ENCODE measurements around the gene CNTNAP5.

The CNTNAP5 gene

DNA sequence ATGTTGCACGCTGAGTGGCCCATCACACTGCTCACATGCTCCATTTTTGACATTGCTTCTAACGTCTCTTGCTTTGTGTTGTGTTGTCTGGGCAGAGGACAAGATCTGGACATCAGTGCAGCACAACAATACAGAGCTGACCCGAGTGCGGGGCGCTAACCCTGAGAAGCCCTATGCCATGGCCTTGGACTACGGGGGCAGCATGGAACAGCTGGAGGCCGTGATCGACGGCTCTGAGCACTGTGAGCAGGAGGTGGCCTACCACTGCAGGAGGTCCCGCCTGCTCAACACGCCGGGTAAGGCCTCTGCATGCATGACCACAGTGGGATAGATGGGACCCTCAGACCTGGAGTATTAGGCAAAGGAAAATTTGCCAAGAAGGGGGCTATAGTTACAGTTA, 622.6 kb downstream of the CNTNAP5 start:
- DNase-seq, result no peak

DNA sequence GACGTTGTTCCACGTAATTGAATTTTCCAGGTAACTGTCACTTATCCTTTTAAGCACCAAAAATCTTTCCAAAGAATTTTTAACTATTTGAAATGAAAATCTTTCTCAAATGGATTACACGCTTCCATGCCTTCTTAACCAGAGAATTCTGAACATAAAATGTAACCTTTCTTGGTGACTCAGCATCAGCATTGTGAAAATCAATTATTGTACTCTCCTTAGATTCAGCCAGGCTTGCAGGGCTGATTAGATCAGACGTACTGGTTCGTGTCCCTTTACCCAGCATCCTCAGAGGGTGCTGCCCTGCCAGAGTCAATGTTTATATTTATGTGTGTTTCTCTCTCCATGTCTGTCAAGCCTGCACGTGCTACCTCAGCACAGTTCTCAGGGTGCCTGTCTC, 623.9 kb downstream of the CNTNAP5 start:
- DNase-seq, result no peak

DNA sequence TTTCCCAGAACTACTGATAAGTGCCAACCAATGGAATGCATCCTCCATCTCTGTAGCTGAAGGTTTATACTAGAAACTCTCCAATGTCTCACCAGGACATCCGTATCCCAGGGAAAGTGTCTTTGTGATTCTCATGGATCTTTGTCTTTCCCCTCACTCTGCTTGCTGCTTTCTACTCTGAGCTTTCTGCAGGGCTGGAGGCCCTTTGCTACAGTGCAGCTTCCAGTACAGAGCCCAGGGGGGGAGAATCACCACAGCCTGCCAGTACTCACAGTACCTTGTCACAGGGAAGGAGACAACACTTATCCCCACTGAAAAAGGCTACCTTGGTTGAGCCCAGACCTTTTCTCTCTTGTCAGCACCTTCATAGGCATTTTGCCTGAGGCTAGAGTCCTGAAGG, 627.0 kb downstream of the CNTNAP5 start:
- DNase-seq, result no peak

DNA sequence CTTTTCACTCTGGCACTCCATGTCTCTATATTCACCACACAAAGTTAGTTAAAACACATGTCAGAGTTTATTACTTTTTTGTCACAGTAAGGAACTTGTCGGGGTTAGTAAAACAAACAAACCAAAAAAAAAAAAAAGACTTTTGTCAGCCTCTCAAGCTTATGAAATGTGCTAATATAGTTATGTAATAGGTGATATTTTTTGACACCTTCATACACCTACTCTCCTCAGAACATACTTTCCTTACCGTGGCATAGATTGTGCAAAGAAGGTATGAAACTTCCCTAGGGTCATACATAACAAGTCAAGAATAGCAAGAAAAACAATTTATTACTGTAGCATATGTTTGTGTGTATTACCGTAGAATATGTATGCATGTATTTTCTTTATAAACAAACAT, 633.3 kb downstream of the CNTNAP5 start:
- no peak for DNase-seq

DNA sequence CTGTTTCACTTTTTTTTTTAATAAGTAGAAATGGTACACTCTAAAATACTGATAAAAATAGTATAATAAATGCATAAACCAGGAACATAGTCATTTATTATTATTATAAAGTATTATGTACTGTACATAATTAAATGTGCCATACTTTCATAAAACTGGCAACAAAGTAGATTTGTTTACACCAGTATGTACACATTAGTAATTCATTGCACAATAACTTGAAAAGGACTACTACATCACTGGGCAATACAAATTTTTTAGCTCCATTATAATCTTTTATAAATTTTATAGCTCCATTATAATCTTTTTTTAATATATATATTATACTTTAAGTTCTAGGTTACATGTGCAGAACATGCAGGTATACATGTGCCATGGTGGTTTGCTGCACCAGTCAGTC, 636.5 kb downstream of the CNTNAP5 start:
- DNase-seq, result no peak

DNA sequence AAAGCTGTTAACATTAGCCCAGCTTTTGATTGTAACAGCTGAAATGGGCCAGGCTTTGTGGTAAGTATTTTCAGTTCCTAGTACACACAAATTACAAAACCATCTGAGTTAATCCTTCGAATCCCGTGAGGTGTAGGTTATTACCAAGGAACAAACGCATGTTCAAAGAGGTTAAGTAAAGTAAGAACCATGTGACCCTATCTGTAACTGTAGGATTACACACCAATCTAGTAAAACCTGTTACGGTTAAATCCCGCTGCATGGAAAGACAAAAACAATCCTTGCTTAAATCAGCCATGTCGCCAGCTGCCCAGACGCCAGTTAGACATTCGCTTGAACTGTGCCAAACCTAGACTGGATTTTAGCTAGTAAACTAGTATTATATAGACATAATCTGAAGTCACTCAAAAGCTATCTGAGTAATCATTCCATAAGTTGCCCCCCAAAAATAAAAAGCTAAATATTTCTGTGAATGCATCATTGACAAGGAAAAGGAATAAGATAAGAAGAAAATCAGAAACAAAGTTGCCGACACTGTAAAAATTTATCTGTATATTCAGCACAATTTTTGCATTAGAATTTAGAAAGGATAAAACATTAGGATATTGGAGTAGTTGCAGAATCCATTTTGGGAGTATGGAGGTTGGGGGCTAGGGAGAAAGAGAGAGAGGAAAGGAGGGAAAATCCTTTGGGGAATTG, 638.0 kb downstream of the CNTNAP5 start:
- no peak for DNase-seq

DNA sequence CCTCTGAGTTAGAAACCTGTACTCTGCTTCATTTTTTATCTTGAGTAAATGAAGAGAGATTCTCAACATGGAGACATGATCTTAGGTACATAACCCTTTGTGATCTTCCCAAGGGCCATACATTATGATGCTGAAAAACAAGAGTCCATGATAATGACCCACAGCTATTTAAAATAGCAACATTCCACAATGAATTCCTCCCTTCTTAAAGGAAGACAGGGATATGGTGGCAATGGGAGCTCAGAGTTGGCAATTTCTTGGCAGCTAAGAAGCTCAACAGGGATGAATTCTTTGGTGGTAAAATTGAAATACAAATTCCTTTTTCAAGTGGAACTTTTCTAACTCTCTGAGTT, 638.5 kb downstream of the CNTNAP5 start:
- DNase-seq, result no peak

DNA sequence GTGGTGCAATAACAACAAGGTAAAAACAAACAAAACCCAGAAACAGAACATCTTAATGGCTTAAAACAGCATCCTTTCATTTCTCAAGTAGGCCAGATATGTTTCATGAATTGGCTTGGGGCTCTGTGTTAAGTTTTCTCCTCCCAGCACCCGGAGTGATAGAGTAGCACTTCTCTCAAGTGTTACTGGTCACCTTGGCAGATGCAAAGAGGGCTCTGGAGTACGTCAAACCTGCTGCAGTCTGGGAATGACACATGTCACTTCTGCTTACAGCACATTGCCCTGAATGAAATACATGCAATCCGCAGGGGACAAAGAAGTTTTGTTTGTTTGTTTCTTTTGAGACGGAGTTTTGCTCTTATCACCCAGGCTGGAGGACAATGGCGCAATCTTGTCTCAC, 639.3 kb downstream of the CNTNAP5 start:
- DNase-seq, result no peak

DNA sequence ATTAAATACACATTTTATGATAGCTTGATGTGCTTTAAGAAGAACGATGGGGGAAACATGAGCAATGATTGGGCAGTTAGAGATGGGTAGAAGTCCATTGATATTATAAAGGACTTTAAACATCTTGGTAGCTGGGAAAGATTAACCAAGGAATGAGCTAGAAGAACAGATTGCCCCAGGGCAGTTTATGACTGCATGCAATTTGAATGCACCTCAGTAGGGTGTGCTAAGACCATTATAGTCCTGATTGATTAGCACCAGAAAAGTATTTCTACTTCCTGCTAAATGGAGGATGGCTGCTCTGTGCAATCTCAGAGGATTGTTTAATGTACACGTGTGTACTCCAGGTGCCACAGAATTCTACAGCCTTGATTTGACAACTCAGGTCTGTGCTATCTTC, 641.9 kb downstream of the CNTNAP5 start:
- no peak for DNase-seq

DNA sequence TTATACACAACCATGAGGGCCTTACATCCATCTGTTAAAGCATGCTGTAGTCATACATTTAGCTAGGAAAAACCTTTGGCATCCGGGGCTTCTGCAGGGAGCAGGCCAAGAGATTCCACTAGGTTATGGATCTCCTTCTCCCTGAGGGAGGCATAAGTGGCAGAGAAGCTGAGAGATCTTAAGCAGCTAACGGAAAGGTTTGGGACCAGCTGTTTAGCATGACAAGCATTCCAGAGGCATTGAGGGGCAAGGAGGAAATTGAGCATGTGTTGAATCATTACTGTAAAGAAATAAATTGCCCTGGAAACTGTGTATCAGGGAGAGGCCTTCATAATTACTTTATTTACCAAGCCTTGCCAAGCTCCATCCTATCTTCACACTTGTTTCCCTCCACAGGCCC, 643.1 kb downstream of the CNTNAP5 start:
- DNase-seq, result no peak

DNA sequence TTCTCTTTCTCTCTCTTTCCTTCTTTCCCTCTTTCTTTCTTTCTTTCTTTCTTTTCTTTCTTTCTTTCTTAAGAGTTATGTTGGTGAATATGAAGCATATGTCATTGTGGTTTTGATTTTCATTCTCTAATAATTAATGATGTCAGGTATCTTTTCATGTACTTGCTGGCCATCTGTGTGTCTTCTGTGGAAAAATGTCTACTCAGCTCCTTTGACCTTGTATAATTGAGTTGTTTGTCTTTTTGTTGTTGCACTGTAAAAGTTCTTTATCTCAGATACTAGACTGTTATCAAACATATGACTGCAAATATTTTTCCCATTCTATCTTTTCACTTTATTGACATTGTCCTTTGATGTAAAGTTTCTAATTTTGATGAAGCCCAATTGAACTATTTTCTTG, 645.1 kb downstream of the CNTNAP5 start:
- DNase-seq, result no peak

DNA sequence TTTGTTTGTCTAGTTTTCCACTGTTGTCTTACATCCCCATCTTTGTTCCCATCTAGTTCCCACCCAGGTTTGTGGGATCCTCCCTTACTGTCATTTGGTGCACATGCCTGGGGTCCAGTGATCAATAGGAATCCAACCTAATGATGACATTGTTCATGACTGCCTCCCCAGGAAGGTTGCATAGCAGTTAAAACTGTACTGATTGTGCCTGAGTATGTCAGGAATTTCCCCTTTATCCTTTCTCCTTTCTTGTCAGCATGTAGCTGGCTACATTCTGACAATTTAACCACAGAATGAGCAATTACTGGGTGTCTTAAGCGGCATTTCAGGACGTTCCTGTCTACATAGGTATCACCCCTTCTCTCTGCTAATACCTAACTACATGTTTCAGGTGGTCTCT, 653.0 kb downstream of the CNTNAP5 start:
- DNase-seq, result no peak

DNA sequence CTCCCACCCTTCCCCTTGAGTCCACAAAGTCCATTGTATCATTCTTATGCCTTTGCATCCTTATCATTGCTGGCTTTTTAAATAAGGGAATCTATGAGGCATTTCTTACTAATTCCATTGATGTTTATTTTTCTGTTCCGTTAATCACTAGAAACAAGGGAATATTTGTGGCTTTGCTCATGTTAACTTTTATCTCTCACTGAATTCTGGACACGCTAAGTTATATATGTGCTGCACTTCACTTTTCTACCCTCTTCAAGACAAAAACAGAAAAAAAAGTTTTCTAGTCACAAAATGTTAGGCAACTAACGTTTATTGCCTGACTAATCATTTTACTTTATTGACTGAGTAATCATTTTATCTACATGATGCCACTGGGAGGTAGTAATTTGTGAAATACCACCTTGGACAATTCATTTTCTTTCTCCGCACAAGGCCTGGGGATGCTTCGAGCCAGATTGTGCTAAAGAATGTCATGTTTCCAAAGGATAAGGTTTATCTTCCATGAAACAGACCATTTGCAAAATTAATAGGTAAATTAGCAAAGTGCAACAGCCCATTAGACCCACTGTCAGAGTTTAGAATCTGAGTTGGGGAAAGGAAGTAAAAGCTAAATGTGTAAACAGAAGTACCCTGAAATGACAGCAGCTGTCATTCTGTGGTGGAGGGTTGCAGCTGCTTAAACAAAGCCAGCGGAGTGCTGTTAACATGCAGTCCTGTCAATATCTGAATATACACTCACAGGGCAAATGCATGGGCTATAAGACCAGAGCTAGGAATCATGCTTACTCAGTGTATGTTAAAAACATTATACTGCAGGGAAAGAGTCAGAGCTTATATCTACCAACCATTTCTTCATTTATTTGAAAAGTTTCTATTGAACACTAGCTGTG, 658.7 kb downstream of the CNTNAP5 start:
- DNase-seq, result no peak

DNA sequence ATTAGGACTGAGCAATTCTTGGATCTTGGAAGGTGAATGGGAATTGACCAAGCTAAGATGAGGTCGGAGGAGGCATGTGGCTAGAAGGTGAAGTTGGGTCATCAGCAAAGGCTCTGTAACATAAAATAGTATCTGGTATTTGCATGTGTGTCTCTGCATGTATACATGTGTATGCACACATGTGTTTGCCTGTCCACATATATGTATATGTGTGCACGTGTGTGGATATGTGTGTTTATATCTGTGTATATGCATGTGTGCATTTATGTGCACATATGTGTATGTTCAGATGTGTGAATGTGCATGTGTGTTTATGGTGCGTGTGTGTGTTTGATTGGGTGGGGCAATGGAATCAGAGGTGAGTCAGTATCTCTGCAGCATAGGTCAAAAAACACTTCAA, 664.3 kb downstream of the CNTNAP5 start:
- no peak for DNase-seq

DNA sequence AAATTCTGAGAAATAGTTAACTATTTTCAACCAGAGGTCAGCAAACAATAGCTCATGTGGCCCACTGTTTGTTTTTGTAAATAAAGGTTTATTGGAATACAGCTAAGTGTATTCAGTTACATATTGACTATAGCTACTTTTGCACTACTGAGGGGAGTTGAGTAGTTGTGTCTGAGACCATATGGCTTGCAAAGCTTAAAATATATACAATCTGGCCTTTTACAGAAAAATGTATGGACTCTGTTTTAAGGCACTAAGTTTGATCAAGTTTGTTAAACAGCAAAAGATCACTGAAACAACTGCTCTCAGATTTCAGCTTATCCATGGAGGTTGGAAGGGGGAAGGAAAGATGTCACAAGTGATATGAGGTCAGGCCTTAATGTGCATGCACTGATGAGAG, 667.1 kb downstream of the CNTNAP5 start:
- no peak for DNase-seq

DNA sequence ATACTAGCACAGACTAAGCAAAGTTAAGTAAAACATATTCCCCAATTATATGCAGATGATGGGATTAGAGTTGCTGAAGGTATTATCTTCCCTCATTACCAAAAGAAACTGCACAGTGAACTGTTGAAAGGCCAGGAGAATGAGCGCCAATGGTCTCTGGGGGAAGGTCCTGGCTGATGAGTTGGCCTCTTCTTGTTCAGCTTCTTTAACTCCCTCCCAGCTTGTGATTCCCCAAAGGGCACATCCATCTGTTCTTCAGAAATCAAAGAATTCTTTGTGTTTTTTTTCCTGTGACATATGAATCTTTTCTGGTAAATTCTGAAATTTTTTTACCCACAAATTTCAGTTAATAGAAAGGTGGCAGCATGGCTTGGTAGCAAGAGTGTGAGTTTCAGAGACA, 667.6 kb downstream of the CNTNAP5 start:
- DNase-seq, result no peak

DNA sequence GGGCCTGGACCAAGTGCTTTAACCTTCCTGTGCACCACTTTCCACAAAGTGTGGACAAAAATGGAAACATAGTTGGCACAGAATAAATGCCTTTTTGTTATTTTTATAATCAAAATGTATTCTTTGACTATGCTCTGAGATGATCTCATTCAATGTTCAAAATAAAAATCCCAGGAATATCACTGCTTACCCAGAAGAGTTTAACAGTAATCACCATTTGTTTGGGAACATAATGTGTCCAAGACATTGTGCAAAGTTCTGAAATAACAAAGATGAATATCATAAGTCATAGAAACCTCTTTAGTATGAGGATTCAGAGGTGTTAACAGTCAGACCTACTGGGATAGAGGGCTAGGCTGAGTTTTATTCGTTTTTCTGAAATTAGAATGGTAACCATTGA, 668.1 kb downstream of the CNTNAP5 start:
- DNase-seq, result no peak

DNA sequence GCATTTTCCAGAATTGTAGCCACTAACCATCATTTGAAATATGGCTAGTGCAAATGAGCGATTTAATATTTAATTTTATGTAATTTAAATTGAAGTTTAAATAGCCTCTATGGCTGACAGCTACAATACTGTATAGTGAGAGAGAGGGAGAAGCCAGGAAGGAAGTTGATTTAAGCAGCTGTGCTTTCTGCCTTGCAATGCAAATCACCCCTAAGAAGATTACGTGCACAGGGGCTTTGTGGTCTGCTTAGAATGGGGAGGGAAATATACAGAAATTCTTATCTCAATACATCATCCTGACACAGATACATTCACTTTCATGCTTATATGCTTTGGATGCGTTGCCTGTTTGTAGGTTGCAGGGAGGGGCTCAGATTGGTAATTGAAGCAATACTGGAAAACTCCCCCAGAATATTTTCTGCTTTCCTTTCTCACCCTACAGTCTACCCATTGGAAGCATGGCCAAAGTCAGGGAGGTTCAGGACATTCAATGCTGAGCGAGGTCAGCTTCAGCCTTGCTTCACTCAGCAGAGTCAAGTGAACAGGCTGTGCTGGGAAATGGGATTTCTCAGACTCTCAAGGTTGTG, 674.0 kb downstream of the CNTNAP5 start:
- DNase-seq, result no peak

DNA sequence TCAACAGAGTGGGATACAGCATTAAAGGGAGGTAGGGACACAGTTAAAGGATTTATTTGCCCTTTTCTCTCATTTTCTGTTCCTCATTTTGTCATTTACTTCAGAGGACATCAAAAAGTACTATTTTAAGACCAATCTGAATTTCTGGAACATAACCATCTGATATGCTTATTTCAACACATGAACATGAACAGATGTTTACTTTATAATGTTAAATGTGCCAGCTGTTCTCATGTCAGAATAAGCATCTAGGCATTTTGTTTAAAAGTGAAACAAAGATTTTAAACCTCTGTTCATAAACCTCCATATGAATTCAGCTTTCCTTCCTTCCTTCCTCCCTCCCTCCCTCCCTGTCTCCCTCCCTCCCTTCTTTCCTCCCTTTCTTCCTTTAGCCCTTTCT, 677.7 kb downstream of the CNTNAP5 start:
- no peak for DNase-seq

DNA sequence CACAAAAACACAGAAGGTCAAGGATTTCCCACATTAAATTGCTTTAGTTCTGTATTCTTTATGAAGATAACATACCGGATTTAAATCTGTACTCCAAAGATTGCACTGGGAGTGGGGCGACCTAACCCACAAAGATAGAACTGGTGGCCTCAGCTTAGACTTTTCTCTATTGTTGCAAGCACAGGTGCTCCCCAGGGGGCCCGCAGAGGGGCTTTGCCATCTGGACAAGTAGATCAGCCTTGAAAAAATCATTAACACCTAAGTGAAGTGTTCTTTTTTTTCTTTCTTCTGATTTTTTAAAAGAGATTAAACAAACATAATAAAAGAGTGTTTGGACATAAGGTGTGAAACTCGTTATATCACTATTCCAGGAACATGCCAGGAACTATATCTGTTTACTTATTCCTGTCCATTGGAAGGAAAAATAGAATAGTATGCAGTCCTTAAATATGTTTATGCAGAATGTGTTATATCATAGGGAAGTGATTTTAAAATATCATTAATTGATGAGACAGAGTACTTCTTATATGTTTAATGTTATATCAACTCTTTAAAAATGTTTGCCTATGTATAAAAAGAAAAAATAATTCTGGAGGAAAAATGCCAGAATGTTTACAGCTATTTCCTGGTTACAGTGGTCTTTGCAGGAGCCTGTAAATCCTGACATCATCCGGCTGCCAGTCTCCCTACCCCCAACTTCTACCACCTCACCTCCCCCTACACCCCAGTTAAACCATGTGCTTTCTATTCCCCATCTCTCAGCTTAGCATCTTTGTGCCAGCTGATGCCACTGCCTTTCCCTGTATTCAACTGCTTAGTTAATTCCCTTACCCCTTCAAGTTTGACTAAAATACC, 679.2 kb downstream of the CNTNAP5 start:
- no peak for DNase-seq

DNA sequence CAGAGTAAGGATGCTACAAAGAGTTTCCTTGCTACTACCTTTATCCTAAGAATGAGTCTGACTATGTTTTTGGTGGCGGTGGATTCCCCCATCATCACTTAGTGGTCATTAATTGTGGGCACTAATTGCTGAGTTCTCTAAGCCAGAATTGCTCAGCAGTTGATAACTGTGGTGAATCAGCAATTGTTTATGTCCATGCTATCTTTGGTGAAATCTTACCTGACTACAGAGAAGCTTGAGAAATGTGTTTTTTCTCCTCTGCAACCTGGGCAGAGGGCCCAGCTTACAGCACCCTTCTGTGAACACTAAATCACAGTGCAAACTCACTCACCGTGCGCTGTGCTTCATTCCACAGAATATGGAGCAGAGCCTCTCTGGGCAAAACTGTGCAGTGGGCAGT, 683.6 kb downstream of the CNTNAP5 start:
- DNase-seq, result no peak

DNA sequence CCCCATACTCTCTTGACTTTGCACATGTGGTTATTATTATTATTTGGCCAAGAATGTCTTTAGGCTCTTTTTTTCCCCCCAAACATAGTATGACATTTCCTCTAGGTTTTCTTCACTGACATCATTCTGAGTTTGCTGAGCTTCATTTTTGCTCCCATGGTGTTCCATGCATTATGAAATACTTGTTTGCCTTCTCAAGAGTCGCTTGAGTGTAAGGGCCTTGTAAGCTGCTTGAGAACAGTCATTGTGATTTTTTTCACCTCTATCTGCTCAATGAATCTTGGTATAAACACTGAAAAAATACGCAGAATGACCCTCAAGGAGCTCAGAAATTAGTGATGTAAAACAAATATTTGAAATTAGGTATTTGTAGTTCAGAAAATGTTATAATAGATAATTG, 688.9 kb downstream of the CNTNAP5 start:
- DNase-seq, result no peak

DNA sequence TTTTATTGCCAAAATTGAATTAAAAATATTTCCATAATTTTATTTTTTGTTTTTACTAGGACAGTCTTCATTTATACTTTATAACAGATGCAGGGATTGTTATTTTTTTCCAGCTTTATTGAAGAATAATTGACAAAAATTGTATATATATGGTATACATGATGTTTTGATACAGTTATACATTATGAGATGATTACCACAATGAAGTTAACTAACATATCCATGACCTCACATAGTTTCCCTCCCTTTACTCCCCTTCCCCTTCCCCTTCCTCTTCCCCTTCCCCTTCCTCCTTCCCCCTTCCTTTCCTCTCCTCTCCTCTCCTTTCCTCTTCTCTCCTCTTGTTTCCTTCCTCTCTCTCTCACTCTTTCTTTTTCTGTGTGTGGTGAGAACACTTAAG, 700.1 kb downstream of the CNTNAP5 start:
- DNase-seq, result no peak

Measured in activated CD4-positive, alpha-beta T cell treated with anti-CD3 and anti-CD28 coated beads for 48 hours (primary cell).